Left renal cortex interstitium (tissue), 4 donors: Measurements from ENCODE around the gene FOXN3. TPM values are rescaled to one million over a fixed set of nuclear protein-coding genes. Genes with fewer than 3 reads are reported as not detected.
"Not testable (repeated sequence)": the region's sequence is repeated elsewhere in the genome, so short reads cannot be mapped to it uniquely, and the experiment has no call there.

ENCODE experiments used
- DNase-seq, 4 donors: peaks; one replicate each; pipeline ENCODE4 v3.0.0-alpha.2; 2013; ENCODE audit warnings: low read depth in 4 of 4, low spot score in 2 of 4, missing footprints in 1 of 4
- polyA plus RNA-seq, 4 donors: library from polyadenylated mRNA; unstranded; fragments of 120-200 nt; gene quantifications; one replicate each; pipeline ENCODE4 v1.2.1, GENCODE V29; 2013; ENCODE audit not compliant: insufficient read length in 4 of 4

The FOXN3 gene
- polyA plus RNA-seq, 4 donors, result 30.4 to 35.2 (median 33.5) TPM

DNA sequence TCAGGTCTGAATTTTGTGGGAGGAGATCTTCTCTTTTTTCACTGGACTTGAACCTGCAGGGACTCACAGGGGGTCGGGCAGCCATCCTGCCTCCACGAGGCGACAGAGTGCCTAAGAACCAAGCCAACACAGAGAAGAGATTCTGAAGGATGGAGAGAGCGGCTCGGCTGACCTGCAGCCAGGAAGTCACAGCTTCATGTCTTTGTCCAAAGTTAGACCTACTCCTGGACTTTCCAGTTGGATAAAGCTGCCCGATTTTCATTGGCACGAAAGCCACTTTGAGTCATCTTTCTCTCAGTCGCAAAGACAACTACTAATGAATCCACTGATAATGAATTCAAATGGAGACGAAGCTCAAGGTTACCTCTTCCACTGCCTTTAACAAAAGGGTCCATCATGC is 106.8 kb downstream of the FOXN3 start:
- DNase-seq, result no peak

DNA sequence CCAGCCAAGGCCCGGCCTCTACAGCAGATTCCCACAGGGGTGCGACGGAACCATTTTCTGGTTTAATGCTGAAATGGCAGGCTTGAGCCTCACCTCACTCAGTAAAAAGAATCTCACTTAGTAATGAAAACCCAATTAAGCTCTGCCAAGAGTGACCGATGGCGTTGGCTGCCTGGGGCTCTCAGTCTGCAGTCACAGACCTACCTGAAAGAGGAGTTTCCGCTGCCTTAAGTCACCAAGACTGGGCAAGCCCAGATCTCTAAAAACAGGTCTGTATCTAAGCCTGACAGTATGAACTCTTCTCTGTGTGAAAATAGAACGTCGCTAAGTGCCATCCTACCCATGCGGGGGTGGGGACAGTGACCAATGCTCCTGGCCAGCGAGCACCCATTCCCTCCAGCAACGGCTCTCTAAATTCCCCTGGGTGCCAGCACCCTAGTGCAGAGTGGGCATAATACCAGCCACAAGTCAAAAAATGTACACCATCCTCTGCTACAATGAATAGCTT is 107.3 kb downstream of the FOXN3 start:
- no peak for DNase-seq

DNA sequence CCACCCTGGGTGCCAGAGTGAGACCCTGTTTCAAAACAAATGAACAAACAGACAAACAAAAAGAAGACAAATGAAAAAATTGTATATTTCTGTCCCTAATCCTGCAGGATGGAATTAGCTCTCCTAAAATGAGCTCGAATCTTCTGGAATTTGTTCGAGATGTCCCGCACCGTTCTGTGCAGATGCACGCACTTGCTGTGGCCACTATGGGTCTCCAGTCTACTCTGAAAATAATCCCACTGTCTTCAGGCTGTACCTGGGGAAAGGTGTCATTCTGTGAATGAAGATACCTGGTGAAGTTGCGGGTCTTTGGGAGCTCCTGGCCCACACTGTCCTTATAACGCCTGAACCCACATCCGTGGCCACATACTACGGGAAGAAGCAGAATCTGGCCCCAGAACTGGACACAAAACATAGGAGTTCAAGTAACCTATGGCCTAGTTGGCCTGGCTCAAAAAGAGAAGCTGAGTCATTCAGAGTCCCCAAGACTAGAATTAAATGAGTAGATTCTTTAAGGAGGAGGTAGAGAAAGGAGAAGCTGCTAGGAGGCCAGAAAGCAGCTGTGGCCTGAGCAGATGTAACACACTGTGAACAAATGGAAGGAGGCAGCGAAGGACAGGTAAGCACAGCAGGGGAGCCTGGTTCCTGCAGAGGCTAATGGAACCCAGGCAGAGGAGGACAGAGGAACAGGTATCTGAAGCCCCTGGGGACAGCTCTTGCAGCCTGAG is 108.6 kb downstream of the FOXN3 start:
- no peak for DNase-seq

DNA sequence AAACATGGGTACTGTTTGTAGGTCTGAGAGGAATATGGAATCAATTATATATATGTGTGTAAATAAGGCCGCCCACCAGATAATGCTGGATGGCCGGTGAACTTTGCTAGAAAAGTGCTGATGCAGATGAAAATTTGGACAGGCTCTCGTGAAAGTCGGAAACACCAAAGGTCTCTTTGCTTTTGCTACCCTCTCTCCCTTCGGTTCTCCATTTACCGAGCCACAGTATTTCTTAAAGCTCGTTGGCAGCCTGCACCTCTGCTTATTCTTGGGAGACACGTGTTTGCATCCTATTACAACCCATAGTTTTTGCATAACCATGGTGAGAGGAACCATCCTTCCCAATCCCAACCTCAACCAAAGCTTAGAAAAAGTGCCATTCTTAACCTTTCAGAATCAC is 109.6 kb downstream of the FOXN3 start:
- no peak for DNase-seq

DNA sequence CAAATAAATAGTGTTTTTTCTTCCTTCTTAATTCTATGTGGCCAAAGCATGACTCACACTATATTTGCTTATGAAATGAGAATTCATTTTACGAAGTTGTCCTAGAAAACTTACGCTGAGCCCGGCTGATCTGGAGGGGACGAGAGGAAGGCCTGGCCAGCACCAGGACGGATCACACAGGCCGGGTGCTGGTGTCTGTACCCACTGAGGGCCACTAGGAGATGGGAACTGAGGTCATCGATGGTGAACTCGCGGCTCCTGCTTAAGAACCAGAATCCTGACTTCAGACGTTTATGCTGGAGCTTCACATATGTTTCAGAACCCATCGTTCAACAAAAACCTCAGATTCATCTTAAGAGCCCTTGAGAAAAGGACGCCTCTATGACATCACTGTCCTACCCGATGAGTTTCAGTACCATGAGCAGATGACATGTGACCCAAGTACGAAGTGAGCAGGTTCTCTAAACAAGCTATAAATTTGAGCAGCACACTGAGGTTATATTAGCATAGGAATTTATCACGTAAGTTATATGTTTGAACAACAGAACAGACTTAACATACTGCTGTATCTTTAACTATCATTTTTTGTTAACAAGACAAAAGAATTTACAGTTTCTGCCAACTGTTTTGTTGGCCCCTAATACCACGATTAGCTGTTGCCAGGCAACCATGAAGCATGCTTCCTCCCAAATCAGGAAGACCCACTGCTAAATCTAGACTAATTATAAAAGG is 111.9 kb downstream of the FOXN3 start:
- DNase-seq, result no peak

DNA sequence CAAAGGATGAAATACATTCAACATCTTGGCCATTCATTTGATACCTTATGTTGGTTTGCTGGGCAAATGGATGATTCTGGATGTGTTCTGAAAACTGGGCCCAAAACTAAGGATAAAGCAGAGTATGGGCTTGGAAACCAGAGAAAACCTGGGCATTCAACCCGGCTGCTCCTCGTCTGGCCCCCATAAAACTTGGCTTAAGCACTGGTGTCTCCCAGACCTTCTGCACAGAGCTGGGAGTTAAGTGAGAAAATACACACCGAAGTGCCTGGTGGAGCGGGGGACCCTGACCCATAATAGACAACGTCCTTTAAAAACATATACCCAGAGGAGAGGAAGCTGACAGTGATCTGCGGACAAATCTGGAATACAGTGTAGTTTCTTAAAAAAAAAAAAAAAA is 112.5 kb downstream of the FOXN3 start:
- no peak for DNase-seq

DNA sequence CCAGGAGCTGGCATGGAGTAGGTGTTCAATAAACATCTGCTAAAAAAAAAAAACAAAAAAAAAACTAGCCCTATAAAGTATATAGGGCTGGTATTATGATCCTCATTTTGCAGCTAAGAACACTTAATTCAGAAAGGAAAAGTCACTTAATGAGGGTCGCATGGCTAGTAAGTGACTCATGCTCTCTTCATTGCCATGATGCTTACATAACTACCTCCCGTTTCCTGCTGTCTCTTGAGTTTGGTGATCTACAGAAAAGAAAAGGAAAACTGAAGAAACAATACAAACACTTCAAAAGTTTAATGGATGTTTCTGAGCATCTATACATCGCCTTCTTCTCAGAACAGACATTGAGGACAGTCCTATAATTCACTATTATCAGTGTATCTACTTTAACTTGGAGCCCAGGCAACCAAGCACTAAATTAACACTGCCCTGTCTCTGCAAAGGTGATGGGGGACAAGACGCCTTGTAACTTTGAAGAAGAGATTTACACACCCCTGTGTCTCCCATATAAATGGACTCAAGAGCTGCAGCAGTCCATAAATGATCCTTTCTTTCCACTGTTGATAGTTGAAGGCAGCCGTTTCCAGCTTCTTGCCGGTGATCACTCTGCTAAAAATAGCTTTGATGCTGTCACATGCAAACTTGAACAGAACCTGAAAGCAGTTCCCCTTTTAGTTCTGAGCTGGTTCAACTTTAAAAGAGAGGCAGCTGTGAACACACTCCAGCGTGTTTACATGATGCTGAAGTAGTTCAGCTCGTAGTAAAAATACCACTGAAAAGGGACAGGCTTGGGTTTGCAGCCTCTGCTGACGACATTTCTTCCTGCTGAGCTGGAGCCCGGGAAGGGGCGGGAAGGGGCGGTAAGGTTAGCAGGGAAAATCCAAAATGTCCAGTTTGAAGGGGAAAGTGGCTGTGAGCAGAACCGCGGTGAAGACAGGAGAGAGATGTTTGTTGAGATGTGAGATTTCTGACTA is 113.3 kb downstream of the FOXN3 start:
- DNase-seq, result peak in 3 of 4 donors; percentile 66 to 73 (median 70)

DNA sequence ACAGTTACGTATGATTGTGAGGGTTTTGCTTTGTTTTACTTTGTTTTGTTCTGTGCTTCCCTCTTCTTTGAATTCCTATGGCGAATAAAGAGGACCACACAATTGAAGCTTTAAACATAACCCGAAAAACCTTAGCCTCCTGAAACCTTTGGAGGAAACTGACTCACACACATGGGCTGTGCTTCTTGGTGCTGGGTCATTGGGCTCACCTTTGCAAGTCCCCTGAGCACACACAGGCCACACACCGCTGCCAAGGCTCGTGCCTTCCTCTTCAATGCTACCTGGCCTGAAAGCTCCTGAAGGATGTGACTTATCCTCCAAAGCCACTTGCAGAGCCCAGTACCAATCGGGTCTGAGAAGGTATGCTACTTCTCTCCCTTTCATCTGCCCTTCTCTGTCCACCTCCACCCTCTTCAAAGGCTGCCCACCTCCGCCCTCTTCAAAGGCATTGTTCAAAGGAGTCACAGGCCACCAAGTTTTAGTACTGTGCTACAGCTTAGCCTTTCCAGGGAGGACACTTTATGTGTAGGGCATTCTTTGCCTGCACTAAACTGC is 114.6 kb downstream of the FOXN3 start:
- DNase-seq, result no peak

DNA sequence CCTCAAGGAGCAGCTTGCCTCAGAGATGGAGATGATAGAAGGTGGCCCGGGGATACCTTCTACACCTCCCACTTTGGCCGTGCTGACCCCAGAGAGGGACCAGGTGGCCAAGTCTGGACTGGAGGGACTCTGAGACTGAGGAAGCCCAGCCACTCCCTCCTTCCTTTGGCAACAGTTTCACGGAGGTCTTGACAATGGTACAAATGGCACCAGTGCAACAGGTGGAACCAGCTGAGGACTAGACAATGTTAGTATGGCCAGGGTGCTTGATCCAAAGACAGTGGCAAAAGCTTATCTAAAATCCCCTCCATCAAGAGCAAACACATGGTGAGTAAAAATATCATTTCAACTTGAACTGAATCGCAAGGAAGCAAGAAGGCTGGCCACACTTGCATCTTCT is 117.4 kb downstream of the FOXN3 start:
- no peak for DNase-seq

DNA sequence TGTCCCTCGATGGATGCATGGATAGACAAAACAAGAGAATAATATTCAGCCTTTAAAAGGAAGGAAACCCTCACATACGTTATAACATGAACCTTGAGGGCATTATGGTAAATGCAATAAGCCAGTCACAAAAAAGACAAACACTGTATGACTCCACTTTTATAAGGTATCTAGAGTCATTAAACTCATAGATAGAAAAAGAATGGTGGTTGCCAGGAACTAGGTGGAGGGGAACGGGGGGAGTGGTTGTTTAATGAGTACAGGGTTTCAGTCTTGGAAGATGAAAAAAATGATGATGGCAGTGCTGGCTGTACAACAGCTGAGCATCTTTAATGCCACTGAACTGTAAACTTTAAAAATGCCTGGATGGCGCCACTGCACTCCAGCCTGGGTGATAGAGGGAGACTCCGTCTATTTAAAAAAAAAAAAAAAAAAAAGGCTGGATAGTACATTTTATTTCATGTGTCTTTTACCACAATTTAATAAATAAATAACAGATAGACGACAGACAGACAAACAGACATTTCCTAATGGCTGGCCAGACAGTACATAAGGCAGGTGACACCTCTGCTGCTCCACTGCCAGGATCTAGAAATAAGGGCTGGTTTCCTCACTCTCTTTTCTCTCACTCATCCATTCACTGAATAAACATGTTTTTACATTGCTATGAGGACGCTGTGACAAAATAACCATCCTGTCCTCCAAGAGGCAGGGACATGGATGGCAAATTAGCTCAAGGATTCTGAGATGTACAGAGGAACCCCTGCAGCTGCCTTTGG is 118.8 kb downstream of the FOXN3 start:
- DNase-seq, result no peak

DNA sequence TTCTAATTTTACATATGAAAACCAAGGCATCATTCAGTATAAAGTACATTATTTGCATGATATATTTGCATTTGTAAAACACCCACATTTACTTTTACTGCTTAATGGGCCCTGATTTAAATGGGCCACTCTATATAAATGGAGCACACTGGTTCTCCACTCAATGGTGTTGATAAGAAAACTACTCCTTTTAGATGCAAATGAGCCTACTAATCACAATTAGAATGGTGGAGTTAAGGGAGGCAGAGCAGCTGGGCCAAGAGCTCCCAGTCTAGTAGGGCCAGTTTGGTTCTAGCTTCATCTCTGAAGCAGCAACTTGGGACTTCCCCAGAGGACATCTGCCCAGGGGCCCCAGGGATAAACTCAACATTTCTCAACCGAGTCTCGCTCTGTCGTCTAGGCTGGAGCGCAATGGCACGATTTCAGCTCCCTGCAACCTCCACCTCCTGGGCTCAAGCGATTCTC is 120.7 kb downstream of the FOXN3 start:
- DNase-seq, result no peak

DNA sequence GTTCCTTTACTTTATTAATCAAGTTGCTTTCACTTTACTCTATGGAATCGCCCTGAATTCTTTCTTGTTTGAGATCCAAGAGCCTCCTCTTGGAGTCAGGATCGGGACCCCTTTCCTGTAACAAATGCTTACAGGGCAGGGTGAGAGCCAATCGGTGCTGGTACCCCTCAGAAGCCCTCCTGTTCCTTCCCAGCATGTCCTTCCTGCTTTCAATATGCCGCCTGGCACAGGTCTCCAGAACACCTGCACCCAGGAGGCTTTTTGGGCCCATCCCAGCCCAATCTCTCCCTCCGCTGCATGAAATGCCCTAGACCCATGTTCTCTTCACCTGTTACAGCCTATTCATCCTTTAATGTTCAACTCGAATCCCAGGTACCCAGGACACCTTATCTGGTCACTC is 122.2 kb downstream of the FOXN3 start:
- DNase-seq, result no peak

DNA sequence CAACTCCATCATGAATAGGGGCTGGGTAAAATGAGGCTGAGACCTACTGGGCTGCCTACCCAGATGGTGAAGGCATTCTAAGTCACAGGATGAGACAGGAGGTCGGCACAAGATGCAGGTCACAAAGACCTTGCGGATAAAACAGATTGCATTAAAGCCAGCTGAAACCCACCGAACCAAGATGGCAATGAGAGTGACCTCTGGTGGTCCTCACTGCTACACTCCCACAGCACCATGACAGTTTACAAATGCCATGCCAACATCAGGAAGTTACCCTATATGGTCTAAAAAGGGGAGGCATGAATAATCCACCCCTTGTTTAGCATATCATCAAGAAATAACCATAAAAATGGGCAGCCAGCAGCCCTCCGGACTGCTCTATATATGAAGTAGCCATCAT is 122.6 kb downstream of the FOXN3 start:
- DNase-seq, result not testable (repeated sequence)

DNA sequence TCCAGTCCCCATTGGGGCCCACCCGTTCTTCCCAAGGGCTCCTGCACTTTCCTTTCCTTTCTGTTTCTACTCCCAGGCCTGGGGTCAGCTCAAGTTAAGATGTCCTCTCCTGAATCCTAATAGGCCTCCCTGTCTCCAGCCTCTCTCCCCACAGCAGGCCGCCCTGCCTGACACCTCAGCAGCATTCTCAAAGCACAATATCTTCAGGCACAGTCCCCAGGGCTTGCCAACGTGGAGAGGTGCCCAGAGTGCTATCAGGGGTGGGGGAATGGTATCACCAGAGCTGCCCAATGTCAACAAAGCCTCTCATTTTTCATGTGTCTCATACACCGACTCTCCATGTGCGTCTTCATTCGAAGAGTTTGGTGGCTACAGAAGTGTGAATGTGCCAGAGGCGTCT is 123.0 kb downstream of the FOXN3 start:
- DNase-seq, result no peak

DNA sequence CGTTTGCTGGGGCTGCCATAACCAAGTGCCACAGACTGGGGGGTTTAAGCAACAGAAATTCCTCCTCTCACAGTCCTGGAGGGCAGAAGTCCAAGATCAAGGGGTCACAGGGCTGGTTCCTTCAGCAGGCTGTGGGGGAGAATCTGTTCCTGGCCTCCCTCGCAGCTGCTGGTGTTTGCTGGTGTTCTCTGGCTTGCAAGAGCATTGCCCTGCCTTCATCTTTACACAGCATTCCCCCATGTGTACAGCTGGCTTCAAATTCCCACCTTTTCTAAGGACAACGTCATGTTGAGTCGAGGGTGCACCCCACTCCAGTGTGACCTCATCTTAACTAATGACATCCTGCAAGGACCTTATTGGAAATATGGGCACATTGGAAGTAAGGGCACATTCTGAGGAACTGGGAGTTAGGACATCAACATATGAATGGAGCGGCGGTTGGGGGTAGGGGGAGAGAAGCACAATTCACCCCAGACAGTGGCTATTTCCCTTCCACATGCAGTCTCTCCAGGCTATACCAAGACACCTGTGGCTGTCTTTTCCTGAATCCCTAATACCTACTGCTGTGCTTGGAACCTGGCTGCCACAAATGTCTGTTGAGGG is 123.6 kb downstream of the FOXN3 start:
- DNase-seq, result no peak

DNA sequence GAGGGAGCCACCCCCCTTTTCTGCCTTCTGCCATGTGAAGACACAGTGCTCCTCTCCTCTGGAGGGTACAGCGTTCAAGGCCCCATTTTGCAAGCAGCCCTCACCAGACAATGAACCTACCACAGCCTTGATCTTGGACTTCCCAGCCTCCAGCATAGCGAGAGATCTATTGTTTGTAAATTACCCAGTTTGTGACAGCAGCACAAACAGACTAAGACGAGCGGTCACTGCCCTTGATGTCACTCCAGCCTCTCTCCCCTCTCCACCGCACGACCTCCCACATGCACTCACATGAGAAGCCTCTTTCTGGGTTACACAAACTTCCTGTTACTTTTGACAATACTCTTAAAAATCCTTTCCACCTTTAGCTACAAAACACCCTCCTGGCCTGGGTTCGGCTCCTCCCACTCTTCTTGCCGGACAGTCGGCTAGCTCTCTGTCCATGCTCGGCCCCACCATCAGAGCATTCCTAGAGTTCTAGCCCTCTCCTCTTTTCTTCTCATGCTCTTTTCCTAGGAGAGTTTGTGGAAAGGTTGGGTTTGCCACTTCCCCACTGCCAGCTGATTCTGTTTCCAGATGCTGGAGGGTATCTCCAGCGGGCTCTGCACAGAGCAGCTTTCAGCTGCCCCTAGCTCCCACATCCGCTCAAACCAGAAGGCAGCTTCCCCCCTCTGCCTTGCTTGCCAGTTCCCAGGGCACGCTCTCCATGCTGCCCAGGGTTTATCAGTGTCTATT is 124.3 kb downstream of the FOXN3 start:
- no peak for DNase-seq

DNA sequence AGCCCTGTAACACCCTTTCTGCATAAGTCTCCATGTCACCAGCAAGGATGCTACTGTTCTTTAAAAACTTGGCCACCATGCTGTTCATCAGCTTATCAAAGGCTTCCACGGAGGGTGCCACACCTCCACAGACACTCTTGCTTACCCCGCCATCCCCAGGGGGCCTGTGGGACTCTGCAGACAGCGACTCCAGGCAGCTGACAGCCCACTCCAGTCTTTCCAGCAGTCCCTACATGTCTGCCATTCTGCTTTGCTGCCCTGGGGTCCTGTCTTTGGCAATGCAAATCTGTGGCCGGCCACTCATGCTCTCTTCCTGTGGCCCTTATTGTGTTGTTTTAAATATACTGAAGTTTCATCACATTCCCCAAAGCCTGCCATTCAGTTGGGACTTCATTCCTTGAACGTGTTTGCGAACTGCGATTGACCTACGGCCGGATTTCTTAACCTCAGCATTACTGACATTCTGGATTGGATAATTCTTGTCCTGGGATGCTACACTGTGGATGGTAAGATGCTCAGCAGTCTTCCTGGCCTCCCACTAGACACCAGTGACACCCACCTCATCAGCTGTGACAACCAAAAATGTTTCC is 125.6 kb downstream of the FOXN3 start:
- DNase-seq, result no peak

DNA sequence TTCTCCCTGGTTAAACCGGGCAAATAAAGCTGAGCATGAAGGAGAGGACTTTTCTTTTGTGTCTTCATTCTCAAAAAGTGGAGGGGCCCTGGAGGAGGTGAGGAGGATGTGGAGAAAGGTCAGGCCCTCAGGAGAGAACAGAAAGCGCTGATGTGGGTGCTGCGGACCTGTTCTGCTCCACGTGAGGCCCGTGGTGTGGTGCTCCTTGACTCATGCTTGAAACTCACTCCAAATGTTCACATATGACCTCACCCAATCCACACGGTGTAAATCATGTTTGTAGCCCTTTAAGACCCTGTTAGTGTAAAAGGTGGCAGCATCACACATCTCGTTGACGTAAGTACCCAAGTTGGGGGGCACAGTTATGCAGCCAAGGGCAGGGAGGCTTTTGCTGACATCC is 126.2 kb downstream of the FOXN3 start:
- no peak for DNase-seq
